A549 (cell line): ENCODE results near the gene SCTR.

ENCODE experiments used
- CHD2 ChIP-seq: fragments of 150-350 bp; IDR thresholded peaks from 2 replicates; pipeline ENCODE4 v1.6.1; 2014; ENCODE audit warnings: low read length; ENCODE audit not compliant: partially characterized antibody
- CHD4 ChIP-seq: fragments of 200-600 bp; sonication (generic); IDR thresholded peaks from 2 replicates; pipeline ENCODE4 v1.6.1; 2016; ENCODE audit warnings: antibody characterized with exemption, mild to moderate bottlenecking, borderline replicate concordance
- EHMT2 ChIP-seq: fragments of 200-600 bp; sonication (generic); IDR thresholded peaks from 2 replicates; pipeline ENCODE4 v1.6.1; 2016; ENCODE audit warnings: antibody characterized with exemption, low read depth, mild to moderate bottlenecking, moderate library complexity
- HDAC2 ChIP-seq: fragments of 200-600 bp; sonication (generic); IDR thresholded peaks from 2 replicates; pipeline ENCODE4 v1.6.1; 2016
- HOXA7 ChIP-seq: fragments of 250-450 bp; sonication (Bioruptor Pico); IDR thresholded peaks from 2 replicates; pipeline ENCODE4 v1.5.0; 2020; ENCODE audit warnings: mild to moderate bottlenecking, moderate library complexity
- NFE2L2 ChIP-seq: fragments of 150-350 bp; conservative IDR thresholded peaks from 2 replicates; pipeline ENCODE4 v1.6.1; 2014; ENCODE audit warnings: low read length
- NR3C1 ChIP-seq: fragments of >200 bp; sonication (Bioruptor Twin); formaldehyde crosslinking; IDR thresholded peaks from 3 replicates; pipeline ENCODE4 v1.6.1; 2017
- POLR2A ChIP-seq: IDR thresholded peaks from 2 replicates; pipeline ENCODE4 v1.6.1; 2012; ENCODE audit warnings: mild to moderate bottlenecking, low read length
- TP53 ChIP-seq: fragments of 250-450 bp; sonication (Bioruptor Pico); IDR thresholded peaks from 2 replicates; pipeline ENCODE4 v1.5.0; 2021; ENCODE audit warnings: mild to moderate bottlenecking, moderate library complexity
- TF ChIP-seq, protein P1 (sequence below): IDR thresholded peaks from 2 replicates; pipeline ENCODE4 v1.6.1; 2012; ENCODE audit warnings: low read depth, borderline replicate concordance
- TF ChIP-seq, protein P2 (sequence below): fragments of 200-600 bp; sonication (generic); IDR thresholded peaks from 2 replicates; pipeline ENCODE4 v1.6.1; 2016; ENCODE audit warnings: antibody characterized with exemption, mild to moderate bottlenecking, moderate library complexity
- TF ChIP-seq, protein P3 (sequence below): fragments of >200 bp; sonication (Bioruptor Twin); formaldehyde crosslinking; IDR thresholded peaks from 3 replicates; pipeline ENCODE4 v1.5.1; 2016
- TF ChIP-seq, protein P4 (sequence below): IDR thresholded peaks from 2 replicates; pipeline ENCODE4 v1.6.1; 2012
- TF ChIP-seq, protein P5 (sequence below): fragments of 450-650 bp; IDR thresholded peaks from 2 replicates; pipeline ENCODE4 v1.6.1; 2014; ENCODE audit warnings: antibody characterized with exemption

DNA sequence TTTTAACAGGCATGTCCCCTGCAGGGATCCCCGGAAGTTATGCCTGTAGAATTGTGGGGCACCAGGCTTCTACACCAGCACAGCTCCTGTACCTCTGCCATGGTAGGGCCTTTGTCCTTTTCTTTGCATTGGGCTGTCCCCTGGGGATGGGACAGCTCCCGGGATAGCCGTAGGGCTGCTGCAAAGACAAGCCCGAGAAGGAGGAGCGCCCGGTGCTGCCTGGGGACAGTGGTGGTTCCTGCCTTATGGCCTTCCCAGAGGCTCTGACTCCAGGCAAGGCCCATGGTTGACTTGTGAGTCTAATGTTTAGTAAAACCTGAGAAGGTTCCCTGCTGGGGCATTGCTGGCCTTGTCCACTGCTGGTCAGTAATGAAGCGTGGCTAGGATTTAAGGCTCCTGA is 61.7 kb downstream of the SCTR start:
- TF ChIP-seq, protein P1, sequence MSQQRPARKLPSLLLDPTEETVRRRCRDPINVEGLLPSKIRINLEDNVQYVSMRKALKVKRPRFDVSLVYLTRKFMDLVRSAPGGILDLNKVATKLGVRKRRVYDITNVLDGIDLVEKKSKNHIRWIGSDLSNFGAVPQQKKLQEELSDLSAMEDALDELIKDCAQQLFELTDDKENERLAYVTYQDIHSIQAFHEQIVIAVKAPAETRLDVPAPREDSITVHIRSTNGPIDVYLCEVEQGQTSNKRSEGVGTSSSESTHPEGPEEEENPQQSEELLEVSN: no peak
- TF ChIP-seq, protein P2, sequence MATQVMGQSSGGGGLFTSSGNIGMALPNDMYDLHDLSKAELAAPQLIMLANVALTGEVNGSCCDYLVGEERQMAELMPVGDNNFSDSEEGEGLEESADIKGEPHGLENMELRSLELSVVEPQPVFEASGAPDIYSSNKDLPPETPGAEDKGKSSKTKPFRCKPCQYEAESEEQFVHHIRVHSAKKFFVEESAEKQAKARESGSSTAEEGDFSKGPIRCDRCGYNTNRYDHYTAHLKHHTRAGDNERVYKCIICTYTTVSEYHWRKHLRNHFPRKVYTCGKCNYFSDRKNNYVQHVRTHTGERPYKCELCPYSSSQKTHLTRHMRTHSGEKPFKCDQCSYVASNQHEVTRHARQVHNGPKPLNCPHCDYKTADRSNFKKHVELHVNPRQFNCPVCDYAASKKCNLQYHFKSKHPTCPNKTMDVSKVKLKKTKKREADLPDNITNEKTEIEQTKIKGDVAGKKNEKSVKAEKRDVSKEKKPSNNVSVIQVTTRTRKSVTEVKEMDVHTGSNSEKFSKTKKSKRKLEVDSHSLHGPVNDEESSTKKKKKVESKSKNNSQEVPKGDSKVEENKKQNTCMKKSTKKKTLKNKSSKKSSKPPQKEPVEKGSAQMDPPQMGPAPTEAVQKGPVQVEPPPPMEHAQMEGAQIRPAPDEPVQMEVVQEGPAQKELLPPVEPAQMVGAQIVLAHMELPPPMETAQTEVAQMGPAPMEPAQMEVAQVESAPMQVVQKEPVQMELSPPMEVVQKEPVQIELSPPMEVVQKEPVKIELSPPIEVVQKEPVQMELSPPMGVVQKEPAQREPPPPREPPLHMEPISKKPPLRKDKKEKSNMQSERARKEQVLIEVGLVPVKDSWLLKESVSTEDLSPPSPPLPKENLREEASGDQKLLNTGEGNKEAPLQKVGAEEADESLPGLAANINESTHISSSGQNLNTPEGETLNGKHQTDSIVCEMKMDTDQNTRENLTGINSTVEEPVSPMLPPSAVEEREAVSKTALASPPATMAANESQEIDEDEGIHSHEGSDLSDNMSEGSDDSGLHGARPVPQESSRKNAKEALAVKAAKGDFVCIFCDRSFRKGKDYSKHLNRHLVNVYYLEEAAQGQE: no peak
- TF ChIP-seq HDAC2 (no peak), NFE2L2 (no peak), EHMT2 (no peak), HOXA7 (CRISPR knock-in tag) (no peak), CHD4 (no peak), NR3C1 (no peak), CHD2 (no peak), POLR2A (no peak), TP53 (no peak)
- TF ChIP-seq, protein P3, sequence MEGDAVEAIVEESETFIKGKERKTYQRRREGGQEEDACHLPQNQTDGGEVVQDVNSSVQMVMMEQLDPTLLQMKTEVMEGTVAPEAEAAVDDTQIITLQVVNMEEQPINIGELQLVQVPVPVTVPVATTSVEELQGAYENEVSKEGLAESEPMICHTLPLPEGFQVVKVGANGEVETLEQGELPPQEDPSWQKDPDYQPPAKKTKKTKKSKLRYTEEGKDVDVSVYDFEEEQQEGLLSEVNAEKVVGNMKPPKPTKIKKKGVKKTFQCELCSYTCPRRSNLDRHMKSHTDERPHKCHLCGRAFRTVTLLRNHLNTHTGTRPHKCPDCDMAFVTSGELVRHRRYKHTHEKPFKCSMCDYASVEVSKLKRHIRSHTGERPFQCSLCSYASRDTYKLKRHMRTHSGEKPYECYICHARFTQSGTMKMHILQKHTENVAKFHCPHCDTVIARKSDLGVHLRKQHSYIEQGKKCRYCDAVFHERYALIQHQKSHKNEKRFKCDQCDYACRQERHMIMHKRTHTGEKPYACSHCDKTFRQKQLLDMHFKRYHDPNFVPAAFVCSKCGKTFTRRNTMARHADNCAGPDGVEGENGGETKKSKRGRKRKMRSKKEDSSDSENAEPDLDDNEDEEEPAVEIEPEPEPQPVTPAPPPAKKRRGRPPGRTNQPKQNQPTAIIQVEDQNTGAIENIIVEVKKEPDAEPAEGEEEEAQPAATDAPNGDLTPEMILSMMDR: no peak
- TF ChIP-seq, protein P4, sequence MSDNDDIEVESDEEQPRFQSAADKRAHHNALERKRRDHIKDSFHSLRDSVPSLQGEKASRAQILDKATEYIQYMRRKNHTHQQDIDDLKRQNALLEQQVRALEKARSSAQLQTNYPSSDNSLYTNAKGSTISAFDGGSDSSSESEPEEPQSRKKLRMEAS: no peak
- TF ChIP-seq, protein P5, sequence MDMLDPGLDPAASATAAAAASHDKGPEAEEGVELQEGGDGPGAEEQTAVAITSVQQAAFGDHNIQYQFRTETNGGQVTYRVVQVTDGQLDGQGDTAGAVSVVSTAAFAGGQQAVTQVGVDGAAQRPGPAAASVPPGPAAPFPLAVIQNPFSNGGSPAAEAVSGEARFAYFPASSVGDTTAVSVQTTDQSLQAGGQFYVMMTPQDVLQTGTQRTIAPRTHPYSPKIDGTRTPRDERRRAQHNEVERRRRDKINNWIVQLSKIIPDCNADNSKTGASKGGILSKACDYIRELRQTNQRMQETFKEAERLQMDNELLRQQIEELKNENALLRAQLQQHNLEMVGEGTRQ: no peak
